ENCODE results near the gene ANO1.

DNA sequence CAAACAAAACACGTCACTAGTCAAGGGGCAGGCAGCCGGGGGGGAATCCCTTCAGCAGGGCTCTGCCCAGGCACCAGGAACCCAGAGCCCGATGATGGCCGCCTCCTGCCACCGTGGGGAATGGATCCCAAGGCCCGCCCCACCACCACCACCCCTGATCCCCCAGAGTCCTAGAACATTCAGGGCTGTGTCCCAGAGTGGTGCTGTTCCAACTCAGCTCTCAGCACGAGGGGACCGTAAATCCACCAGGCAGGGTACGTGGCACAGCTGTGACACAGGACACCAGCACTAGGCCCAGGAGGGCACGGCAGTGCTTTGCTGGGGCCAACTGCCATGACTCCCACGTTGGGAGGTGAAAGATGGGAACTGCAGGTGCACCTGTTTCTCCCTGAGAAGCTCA is 29.6 kb downstream of the ANO1 start:
- TF ChIP-seq CTCF (IDR thresholded peaks at IDR 0.05) (no peak), POLR2AphosphoS5 (IDR thresholded peaks at IDR 0.05) (no peak)

Data from prostate gland (tissue), 2 donors.